PFSK-1 (cell line): ENCODE results near the gene KCNJ2.

ENCODE experiments used
- FOXP2 ChIP-seq: optimal IDR thresholded peaks from 2 replicates; pipeline ENCODE3; 2011; ENCODE audit warnings: borderline replicate concordance, control low read depth, inconsistent platforms; ENCODE audit not compliant: insufficient read depth; ENCODE audit errors: extremely low read length, extremely low read depth
- POLR2AphosphoS5 ChIP-seq: IDR thresholded peaks from 2 replicates; pipeline ENCODE4 v1.6.1; 2012; ENCODE audit warnings: low read depth, mild to moderate bottlenecking, control low read depth, low read length, moderate library complexity
- REST ChIP-seq, 2 experiments: IDR thresholded peaks; 2 replicates each; pipeline versions ENCODE4 v1.6.1 to v1.8.0; 2011 to 2012; ENCODE audit warnings: low read depth in 2 of 2, low read length in 2 of 2, control low read depth in 1 of 2, inconsistent platforms in 1 of 2, mild to moderate bottlenecking in 1 of 2, moderate library complexity in 1 of 2; ENCODE audit not compliant: insufficient read depth in 1 of 2
- SIN3A ChIP-seq: IDR thresholded peaks from 2 replicates; pipeline ENCODE4 v1.6.1; 2012; ENCODE audit warnings: mild to moderate bottlenecking, low read length, moderate library complexity, borderline replicate concordance; ENCODE audit not compliant: insufficient read depth
- TAF1 ChIP-seq: IDR thresholded peaks from 2 replicates; pipeline ENCODE4 v1.6.1; 2012; ENCODE audit warnings: low read length, control low read depth, borderline replicate concordance; ENCODE audit not compliant: insufficient read depth

KCNJ2 gene

GRCh38 chr17:70134042-70134441, 35.3 kb upstream of the KCNJ2 start:
- no peak for TF ChIP-seq SIN3A
- no peak for TF ChIP-seq POLR2AphosphoS5
- no peak for TF ChIP-seq FOXP2

- no peak for TF ChIP-seq SIN3A
- TF ChIP-seq POLR2AphosphoS5, result no peak
- no peak for TF ChIP-seq FOXP2
- TF ChIP-seq REST (IDR thresholded peaks at IDR 0.05; ENCODE audit: insufficient read depth in 1 of 2, low read depth in 2 of 2, low read length in 2 of 2), result no peak
- TF ChIP-seq TAF1, result no peak
Observed at GRCh38 chr17:70134777-70135176, 34.6 kb upstream of the KCNJ2 start.

- TF ChIP-seq POLR2AphosphoS5, result no peak
Observed at GRCh38 chr17:70136131-70136530, 33.2 kb upstream of the KCNJ2 start.

GRCh38 chr17:70137451-70138230, 31.7 kb upstream of the KCNJ2 start:
- TF ChIP-seq SIN3A (no peak; the same call in 1 of the 2 replicates), POLR2AphosphoS5 (peak; percentile 45; the same call in 1 of the 2 replicates), REST (IDR thresholded peaks at IDR 0.05; ENCODE audit: insufficient read depth in 1 of 2, low read depth in 2 of 2, low read length in 2 of 2) (no peak), TAF1 (0 out of 2 replicates have a peak, but pooled peaks have one; percentile 52), FOXP2 (no peak)

GRCh38 chr17:70138291-70138865, 31.0 kb upstream of the KCNJ2 start:
- TF ChIP-seq FOXP2 (no peak), TAF1 (no peak), POLR2AphosphoS5 (no peak), REST (IDR thresholded peaks at IDR 0.05; ENCODE audit: insufficient read depth in 1 of 2, low read depth in 2 of 2, low read length in 2 of 2) (no peak), SIN3A (no peak)

GRCh38 chr17:70139449-70139993, 29.8 kb upstream of the KCNJ2 start:
- TF ChIP-seq REST (IDR thresholded peaks at IDR 0.05; ENCODE audit: insufficient read depth in 1 of 2, low read depth in 2 of 2, low read length in 2 of 2) (no peak), SIN3A (no peak), POLR2AphosphoS5 (no peak), FOXP2 (no peak), TAF1 (no peak)
